GM18907 (cell line): ENCODE data around the gene SLC4A5.
"Not testable (repeated sequence)": the region's sequence is repeated elsewhere in the genome, so short reads cannot be mapped to it uniquely, and the experiment has no call there.

Experiments used
- ATAC-seq: cut with Tn5 transposase; IDR thresholded peaks from one replicate; pipeline ENCODE4 v1.9.1; 2021; ENCODE audit warnings: mild to moderate bottlenecking, moderate library complexity; ENCODE audit not compliant: unreplicated experiment

Gene SLC4A5

DNA sequence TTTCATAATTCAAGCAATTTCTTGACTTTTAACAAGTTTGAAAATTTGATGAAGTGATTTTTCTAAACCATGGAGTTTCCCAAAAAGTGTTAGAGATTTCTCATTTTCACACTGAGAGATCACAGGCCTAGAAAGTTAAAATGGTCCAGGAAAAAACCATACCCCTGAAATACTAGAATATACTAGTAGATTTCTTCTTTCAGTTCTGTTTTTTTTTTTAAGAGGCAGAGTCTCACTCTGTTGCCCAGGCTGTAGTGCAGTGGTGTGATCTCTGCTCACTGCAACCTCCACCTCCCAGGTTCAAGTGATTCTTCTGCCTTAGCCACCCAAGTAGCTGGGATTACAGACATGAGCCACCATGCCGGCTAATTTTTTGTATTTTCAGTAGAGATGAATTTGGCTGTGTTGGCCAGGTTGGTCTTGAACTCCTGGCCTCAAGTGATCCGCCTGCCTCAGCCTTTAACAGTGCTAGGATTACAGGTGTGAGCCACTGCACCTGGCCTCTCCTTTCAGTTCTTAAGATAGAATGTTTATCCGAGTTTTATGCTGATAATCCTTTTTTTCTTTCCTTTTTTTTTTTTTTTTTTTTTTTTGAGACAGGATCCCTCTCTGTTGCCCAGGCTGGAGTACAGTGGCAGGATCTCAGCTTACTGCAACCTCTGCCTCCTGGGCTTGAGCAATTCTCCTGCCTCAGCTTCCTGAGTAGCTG is 130.4 kb downstream of the SLC4A5 start:
- no peak for ATAC-seq

DNA sequence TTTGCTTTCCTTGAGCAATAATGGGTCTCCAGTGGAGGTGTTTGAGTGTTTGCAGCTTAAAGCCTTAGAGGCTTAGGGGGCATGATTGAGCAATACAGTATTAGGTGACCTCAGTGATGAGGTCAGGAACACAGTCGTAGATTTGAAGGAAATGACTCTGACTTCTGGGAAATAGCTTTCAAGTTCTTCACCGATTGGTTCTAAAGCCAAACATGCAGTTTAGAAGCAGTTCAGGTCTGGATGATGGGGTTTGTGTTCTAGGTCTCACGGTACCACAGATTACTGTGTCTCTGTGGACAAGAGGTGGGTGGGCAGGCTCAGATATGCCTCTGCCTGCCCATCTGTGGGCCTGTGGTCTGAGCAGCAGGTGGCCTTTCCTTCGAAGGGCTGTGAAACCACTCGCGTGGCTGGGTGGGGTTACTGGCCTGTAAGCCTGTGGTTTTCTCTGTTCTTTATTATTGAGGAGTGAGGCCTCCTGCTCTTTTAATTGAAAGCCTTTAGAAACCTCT is 137.0 kb downstream of the SLC4A5 start:
- ATAC-seq, result peak; percentile 81

DNA sequence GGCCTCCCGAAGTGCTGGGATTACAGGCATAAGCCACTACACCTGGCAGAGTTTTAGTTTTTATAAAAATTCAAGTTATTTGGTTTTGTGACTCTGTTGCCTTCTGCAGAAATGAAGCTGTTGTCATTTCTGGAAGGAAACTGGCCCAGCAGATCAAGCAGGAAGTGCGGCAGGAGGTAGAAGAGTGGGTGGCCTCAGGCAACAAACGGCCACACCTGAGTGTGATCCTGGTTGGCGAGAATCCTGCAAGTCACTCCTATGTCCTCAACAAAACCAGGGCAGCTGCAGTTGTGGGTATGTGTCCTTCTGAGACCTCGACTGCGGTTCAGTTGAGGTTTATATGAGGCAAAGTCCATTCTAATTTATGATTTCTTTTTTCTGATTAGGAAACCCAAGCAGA is 137.6 kb downstream of the SLC4A5 start:
- ATAC-seq, result peak; percentile 18

DNA sequence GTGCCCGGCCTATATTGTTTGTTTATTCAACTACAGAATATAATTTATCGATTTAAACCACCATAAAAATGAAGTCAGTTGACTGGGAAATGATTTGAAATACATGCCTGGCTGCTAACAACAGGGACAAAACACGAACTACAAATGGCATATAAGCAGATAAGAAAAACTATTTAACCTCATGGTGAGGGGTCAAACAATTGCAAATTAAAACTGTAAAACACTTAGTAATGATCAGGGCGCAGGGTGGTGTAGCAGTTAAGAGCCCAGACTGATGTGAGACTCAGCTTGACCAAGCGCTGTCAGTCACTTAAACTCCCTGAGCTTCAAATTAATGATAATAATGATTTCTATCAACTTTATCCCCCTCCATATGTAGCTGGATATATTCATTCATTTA is 138.1 kb downstream of the SLC4A5 start:
- no peak for ATAC-seq

GRCh38 chr2:74204436-74204835 is 138.8 kb downstream of the SLC4A5 start:
- ATAC-seq, result no peak

DNA sequence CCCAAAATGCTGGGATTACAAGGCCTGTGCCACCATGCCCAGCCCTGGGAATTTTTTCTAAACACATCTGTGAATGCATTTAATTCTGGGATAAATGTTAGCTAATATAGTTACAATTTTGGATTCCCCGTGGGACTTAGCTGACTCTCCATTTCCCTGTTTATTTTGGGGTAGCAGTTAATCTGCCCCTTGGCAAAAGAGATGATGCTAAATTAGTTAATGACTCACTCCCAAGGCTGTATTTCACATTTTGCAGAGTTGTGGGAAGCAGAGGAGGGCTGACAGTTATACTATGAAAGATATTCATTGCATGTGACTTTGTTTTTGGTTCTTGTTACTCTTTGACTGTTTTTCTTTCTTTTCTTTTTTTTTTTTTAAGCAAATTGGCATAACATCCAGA is 141.6 kb downstream of the SLC4A5 start:
- no peak for ATAC-seq

DNA sequence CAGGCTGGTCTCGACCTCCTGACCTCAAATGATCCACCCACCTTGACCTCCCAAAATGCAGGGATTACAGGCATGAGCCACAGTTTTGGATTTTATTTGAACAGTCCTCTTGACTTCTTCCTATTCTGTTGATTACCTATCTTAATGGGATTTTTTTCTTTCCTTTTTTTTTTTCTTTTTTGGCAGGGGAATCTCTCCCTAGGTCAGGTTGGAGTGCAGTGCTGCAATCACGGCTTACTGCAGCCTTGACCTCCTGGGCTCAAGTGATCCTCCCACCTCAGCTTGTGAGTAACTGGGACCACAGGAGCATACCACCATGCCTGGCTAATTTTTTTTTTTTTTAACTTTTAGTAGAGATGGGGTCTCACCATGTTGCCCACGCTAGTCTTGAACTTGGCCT is 142.0 kb downstream of the SLC4A5 start:
- ATAC-seq, result no peak

- no peak for ATAC-seq
Measured at GRCh38 chr2:74199871-74200305, 143.3 kb downstream of the SLC4A5 start.

GRCh38 chr2:74199275-74199701 is 143.9 kb downstream of the SLC4A5 start:
- no peak for ATAC-seq

DNA sequence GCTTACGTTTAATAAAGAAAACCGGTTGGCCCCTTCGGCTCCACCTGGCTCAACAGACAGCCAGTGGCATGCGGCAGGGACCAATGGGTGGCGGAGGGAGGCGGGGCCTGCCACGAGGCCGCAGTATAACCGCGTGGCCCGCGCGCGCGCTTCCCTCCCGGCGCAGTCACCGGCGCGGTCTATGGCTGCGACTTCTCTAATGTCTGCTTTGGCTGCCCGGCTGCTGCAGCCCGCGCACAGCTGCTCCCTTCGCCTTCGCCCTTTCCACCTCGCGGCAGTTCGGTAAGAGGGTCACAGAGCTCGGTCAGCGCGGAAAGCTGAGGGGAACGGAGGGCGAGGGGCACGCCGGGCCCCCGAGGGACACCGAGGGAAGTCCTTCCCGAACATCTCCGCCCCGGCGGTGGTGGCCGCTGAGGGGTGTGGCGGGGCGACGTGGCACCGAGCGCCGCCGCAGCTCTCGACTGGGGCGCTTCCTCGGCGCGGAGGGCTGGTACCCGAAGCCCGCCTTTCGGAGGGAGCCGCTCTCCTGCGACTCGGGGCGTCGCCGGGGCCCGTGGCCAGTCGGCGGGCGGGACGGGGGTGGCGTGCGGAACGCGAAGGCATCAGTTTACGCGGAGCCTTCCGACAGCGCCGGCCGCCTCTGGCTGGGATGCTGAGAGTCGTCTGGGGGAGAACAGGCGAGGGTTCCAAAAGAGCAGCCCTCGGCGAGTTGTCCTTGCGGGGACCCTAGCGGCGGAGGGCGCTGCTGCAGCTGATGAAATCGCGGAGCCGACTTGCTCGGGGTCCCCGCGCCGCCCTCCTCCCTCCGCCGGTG is 144.5 kb downstream of the SLC4A5 start, which contains the start of gene MTHFD2:
Gene MTHFD2 (plus strand): TSS at position 155 of the 814 bp plus-strand sequence. CDS start 27 bp downstream, at position 182.
- peak; percentile 90 for ATAC-seq

DNA sequence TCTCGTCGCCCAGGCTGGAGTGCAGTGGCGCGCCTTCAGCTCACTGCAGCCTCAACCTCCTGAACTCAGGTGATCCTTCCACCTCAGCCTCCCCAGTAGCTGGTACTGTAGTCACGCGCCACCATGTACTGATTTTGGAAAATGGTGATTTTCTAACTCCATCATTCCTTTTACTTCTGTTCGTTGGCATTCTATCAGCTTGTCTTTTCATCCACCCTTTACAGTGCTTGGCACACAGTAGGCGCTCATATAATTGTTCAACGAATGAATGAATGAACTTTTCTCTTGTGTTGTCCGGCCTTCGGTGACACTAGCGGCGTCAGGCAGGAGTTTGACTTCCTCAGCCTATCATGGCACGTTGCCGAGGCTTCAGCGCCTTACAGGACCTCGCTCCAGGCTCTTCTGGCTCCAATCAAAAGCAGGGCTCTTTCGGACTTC is 145.2 kb downstream of the SLC4A5 start:
- no peak for ATAC-seq

GRCh38 chr2:74197049-74197448 is 146.2 kb downstream of the SLC4A5 start:
- no peak for ATAC-seq

DNA sequence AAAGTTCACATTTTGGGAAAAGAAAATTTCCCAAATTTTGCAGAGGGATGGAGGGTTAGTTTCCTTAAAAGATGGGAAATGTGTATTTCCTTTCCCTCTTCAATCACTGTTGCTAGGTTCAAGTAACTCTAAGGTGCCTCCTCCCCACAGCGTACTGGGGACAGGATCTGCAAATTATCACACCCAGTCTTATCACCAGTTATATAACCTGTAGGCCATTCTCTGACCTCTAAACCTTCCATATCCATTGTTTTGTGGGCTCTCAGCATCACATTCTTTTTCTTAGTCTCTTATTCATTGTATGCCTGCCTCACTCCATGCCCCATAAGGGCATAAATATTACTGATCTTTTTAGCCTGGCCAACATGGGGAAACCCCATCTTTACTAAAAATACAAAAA is 148.4 kb downstream of the SLC4A5 start:
- no peak for ATAC-seq

DNA sequence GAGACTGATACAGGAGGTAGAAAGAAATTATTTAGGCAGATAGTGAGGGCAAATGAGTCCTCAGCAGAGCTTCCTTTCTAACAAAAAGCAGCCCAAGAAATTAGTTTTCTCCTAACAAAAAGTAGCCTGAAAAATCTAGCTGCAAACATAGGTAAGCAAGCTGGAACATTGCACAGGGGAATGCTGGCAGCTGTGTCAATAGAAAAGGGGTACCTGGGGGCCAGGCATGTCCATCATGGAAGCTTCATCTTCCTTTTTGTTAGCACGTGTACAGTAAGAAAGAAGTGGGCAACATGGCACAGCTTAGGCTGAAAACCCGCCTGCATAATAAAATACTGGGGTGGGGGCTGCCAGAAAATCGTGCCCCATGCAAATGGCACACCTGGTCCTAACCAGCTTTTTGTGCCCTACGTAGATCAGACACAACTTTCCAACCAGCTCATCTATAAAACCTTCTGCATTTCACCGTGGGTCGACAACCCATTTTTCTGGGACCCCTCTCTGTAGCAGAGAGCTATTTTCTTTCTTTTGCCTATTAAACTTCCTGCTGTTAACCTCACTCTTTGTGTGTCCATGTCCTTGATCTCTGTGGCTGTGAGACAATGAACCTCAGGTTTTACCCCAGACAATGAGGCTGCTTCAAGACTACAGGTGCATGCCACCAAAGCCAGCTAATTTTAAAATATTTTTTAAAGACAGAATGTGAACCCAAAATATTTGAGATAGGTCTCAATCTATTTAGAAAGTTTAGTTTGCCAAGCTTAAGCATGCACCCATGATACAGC is 151.4 kb downstream of the SLC4A5 start:
- ATAC-seq, result no peak

GRCh38 chr2:74188696-74189095 is 154.5 kb downstream of the SLC4A5 start:
- no peak for ATAC-seq

DNA sequence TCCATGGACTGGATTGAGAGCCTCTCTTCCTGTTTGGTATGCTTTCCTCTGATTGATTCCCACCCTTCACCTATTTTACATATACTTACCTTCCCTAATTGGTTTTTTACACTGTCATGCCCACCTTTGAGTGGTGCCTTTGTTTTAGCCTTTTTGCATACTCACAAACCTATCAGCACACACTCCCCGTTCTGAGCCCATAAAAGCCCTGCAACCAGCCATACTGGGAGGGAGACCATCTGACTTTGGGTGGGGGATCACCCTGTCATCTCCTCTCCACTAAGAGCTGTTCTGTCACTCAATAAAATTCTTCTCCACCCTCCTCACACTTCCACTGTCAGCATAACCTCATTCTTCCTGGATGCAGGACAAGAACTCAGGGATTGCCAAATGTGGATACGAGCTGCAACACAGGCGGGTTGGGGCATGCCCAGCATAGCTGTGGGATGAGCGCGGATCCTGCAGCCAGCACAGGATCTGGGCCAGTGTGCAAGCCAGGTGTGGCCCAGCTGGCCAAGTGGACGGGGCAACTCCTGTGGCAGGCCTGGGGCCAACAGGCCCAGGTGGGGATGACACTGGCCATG is 155.1 kb downstream of the SLC4A5 start:
- ATAC-seq, result no peak

DNA sequence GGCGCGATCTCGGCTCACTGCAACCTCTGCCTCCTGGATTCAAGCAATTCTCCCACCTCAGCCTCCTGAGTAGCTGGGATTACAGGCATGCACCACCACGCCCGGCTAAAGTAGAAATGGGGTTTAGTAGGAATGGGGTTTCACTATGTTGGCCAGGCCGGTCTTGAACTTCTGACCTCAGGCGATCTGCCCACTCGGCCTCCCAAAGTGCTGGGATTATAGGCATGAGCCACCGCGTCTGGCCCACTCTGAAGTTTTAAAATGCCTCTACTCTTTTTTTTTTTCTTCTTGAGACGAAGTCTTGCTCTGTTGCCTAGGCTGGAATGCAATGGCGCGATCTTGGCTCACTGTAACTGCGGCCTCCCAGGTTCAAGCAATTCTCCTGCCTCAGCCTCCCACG is 156.5 kb downstream of the SLC4A5 start:
- not testable (repeated sequence) for ATAC-seq

DNA sequence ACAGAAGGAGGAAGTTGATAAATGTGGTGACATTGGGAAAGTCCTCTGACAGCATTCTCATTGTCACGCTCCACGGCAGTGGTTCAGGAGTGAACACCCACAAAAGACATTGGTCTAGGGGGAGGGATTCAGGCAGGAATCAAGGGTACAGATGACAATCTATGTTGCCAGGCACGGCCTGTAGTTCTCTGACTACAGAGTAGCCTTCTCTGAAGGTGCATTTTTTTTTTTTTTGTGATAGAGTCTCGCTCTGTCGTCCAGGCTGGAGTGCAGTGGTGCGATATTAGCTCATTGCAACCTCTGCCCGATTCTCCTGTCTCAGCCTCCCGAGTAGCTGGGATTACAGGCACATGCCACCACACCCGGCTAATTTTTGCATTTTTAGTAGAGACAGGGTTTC is 157.2 kb downstream of the SLC4A5 start:
- peak; percentile 65 for ATAC-seq

GRCh38 chr2:74183878-74184277 is 159.3 kb downstream of the SLC4A5 start:
- ATAC-seq, result no peak

DNA sequence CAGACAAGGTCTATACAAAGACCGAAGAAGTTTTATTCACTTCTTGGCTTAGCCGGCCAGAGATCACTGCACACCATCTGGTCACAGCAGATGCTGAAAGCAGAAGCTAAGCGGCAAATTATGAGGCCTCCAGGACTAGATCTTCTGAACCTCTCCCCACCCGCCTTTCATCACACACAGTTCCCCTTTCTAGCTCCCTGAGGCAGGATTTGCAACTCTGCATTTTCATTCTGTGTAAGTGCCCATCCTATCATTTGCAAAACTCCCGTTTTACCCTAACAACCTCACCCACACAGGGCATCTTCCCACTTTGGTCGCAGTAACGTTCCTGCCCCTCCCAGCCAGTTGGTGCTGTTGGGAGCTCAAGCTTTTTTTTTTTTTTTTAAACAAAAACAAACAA is 161.5 kb downstream of the SLC4A5 start:
- ATAC-seq, result peak; percentile 35
